Osteoblast (primary cell): Measurements from ENCODE around the gene CHAD. TPM values are rescaled to one million over a fixed set of nuclear protein-coding genes. Genes with fewer than 3 reads are reported as not detected.

Source experiments
- DNase-seq: peaks from one replicate; pipeline ENCODE4 v3.0.0; 2011; ENCODE audit warnings: low spot score, mixed read lengths; ENCODE audit not compliant: insufficient read length; ENCODE audit errors: missing footprints
- H2AFZ ChIP-seq: 2 replicates; pipeline ENCODE4 v1.6.0; 2011; ENCODE audit warnings: mild to moderate bottlenecking, low read length
- H3K27ac ChIP-seq: 2 replicates; pipeline ENCODE4 v1.5.1; 2011; ENCODE audit warnings: mild to moderate bottlenecking, low read depth, low read length, moderate library complexity
- H3K27me3 ChIP-seq: 2 replicates; pipeline ENCODE4 v1.6.0; 2012; ENCODE audit warnings: mild to moderate bottlenecking, control low read depth, inconsistent platforms, low read length, moderate library complexity; ENCODE audit not compliant: insufficient read depth
- H3K36me3 ChIP-seq: 2 replicates; pipeline ENCODE4 v1.5.1; 2011; ENCODE audit warnings: mild to moderate bottlenecking, low read length, control low read depth, moderate library complexity; ENCODE audit not compliant: insufficient read depth
- H3K4me1 ChIP-seq: 2 replicates; pipeline ENCODE4 v1.5.1; 2011; ENCODE audit warnings: mild to moderate bottlenecking, low read length, control low read depth, moderate library complexity; ENCODE audit not compliant: insufficient read depth
- H3K4me2 ChIP-seq: 2 replicates; pipeline ENCODE4 v1.6.0; 2011; ENCODE audit warnings: mild to moderate bottlenecking, low read length; ENCODE audit not compliant: insufficient read depth
- H3K4me3 ChIP-seq: fragments of 200-600 bp; sonication (generic); 3 replicates; pipeline ENCODE4 v1.5.1; 2012; ENCODE audit warnings: mild to moderate bottlenecking, low read length, inconsistent platforms; ENCODE audit not compliant: insufficient read depth
- H3K79me2 ChIP-seq: 2 replicates; pipeline ENCODE4 v1.6.0; 2012; ENCODE audit warnings: mild to moderate bottlenecking, low read length, control low read depth, inconsistent platforms; ENCODE audit not compliant: insufficient read depth
- H3K9me3 ChIP-seq: 2 replicates; pipeline ENCODE4 v1.5.1; 2011; ENCODE audit warnings: low read depth, low read length, control low read depth
- H4K20me1 ChIP-seq: 2 replicates; pipeline ENCODE4 v1.6.0; 2012; ENCODE audit warnings: mild to moderate bottlenecking, low read length, control low read depth; ENCODE audit not compliant: insufficient read depth
- total RNA-seq: library from RNA; depleted of rRNA; stranded (reverse); fragments of >200 nt; gene quantifications from 2 replicates; pipeline ENCODE4 v1.2.3, GENCODE V29; 2012
- TF ChIP-seq, protein P1 (sequence below): IDR thresholded peaks from 2 replicates; pipeline ENCODE4 v1.5.1; 2011; ENCODE audit warnings: mild to moderate bottlenecking, low read depth, low read length, moderate library complexity; ENCODE audit errors: extremely low read depth

CHAD gene
- total RNA-seq, 1 donor: not detected

DNA sequence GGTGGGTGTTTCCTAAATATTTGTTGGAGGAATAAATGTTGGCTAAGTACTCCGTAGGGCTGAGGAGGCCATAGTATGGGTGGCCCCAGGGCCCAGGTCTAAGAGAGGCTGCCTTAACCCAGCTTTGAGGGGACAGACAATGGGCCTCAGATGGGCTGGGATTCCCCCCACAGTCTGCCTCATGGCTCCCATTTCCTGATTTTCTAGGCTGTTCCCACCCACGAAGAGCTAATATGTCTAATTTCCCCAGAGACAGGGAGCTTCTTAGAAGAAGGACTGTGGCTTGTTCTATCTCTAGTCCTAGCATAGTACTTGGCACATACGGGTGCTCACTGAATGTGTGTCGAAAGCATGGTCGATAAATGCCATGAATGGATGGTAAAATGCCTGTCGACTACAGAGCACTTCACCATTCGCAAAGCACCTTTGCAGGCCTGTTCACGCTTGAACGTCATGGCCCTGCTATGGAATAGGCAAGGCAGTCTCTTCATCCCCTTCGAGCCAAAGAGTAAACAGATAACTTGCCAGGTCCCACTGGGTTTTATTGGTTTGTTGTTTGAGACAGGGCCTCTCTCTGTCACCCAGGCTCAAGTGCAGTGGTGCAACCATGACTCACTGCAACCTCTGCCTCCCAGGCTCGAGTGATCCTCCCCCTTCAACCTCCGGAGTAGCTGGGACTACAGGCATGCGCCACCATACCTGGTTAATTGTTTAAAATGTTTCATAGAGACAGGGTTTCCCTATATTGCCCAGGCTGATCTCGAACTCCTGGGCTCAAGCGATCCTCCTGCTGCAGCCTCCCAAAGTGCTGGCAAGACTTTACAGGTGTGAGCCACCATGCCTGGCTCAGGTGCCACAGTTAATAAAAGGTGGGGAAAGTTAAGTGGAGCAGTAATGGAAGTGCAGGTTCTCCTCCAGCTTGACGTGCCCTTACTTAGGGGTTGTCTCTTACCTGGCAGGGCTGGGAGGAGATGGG, 9.7 kb downstream of the CHAD start:
- TF ChIP-seq, protein P1, sequence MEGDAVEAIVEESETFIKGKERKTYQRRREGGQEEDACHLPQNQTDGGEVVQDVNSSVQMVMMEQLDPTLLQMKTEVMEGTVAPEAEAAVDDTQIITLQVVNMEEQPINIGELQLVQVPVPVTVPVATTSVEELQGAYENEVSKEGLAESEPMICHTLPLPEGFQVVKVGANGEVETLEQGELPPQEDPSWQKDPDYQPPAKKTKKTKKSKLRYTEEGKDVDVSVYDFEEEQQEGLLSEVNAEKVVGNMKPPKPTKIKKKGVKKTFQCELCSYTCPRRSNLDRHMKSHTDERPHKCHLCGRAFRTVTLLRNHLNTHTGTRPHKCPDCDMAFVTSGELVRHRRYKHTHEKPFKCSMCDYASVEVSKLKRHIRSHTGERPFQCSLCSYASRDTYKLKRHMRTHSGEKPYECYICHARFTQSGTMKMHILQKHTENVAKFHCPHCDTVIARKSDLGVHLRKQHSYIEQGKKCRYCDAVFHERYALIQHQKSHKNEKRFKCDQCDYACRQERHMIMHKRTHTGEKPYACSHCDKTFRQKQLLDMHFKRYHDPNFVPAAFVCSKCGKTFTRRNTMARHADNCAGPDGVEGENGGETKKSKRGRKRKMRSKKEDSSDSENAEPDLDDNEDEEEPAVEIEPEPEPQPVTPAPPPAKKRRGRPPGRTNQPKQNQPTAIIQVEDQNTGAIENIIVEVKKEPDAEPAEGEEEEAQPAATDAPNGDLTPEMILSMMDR: no peak
- Histone ChIP-seq H4K20me1 (peaks cover 25% of the 10 kb centered on the region), H3K9me3 (no peaks in the 10 kb centered on the region), H3K27ac (no peak overlapping the region), H3K4me2 (peak overlapping the region; percentile 16), H2AFZ (no peak overlapping the region), H3K4me1 (peaks cover 17% of the 10 kb centered on the region), H3K27me3 (no peaks in the 10 kb centered on the region), H3K79me2 (no peaks in the 10 kb centered on the region), H3K4me3 (no peak overlapping the region), H3K36me3 (peaks cover 4% of the 10 kb centered on the region)
- no peak for DNase-seq

- H4K20me1 ChIP-seq: peaks cover 25% of the 10 kb centered on the region
- H3K27me3 ChIP-seq: no peaks in the 10 kb centered on the region
- peaks cover 3% of the 10 kb centered on the region for H3K79me2 ChIP-seq
- H3K27ac ChIP-seq: no peak overlapping the region
- H2AFZ ChIP-seq: no peak overlapping the region
- H3K4me3 ChIP-seq: no peak overlapping the region
- TF ChIP-seq, protein P1: no peak
- no peaks in the 10 kb centered on the region for H3K9me3 ChIP-seq
- DNase-seq: peak; percentile 77
- H3K4me1 ChIP-seq: peaks cover 17% of the 10 kb centered on the region
- H3K4me2 ChIP-seq: no peak overlapping the region
- peaks cover 1% of the 10 kb centered on the region for H3K36me3 ChIP-seq
Measured at GRCh38 chr17:50458270-50458669, 10.4 kb downstream of the CHAD start.

- no peak overlapping the region for H3K27ac ChIP-seq
Measured at GRCh38 chr17:50457621-50458020, 11.1 kb downstream of the CHAD start.

DNA sequence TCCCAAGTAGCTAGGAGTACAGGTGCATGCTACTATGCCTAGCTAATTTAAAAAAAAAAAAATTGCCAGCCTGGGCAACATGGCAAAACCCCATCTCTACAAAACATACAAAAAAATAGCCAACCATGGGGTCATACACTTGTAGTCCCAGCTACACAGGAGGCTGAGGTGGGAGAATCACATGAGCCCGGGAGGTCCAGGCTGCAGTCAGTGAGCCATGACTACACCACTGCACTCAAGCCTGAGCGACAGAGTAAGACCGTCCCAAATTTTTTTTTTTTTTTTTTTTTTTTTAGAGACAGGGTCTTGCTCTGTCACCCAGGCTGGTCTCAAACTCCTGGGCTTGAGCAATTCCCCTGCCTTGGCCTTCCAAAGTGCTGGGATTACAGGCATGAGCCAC, 14.8 kb downstream of the CHAD start:
- Histone ChIP-seq H3K4me2 (no peak overlapping the region), H3K27me3 (no peaks in the 10 kb centered on the region), H4K20me1 (peaks cover 19% of the 10 kb centered on the region), H3K27ac (no peak overlapping the region), H3K4me1 (peaks cover 10% of the 10 kb centered on the region), H3K9me3 (no peaks in the 10 kb centered on the region), H2AFZ (no peak overlapping the region), H3K79me2 (peaks cover 3% of the 10 kb centered on the region), H3K36me3 (no peaks in the 10 kb centered on the region), H3K4me3 (no peak overlapping the region)
- TF ChIP-seq, protein P1: no peak
- DNase-seq: no peak

More at GRCh38 chr17:50457621-50458020, 11.1 kb downstream of the CHAD start:
- Histone ChIP-seq H3K9me3 (no peaks in the 10 kb centered on the region), H4K20me1 (peaks cover 25% of the 10 kb centered on the region), H3K36me3 (no peaks in the 10 kb centered on the region), H3K4me2 (no peak overlapping the region), H2AFZ (no peak overlapping the region), H3K4me1 (peaks cover 17% of the 10 kb centered on the region), H3K79me2 (peaks cover 3% of the 10 kb centered on the region), H3K4me3 (no peak overlapping the region), H3K27me3 (no peaks in the 10 kb centered on the region)
- peak; percentile 65 for DNase-seq
- TF ChIP-seq, protein P1: no peak
